Endodermal cell (in vitro differentiated cells): Measurements from ENCODE around the gene PLCL2. TPM values are rescaled to one million over a fixed set of nuclear protein-coding genes. Genes with fewer than 3 reads are reported as not detected.
"Not testable (repeated sequence)": the region's sequence is repeated elsewhere in the genome, so short reads cannot be mapped to it uniquely, and the experiment has no call there.

Experiments
- DNase-seq: peaks from one replicate; pipeline ENCODE4 v3.0.0-alpha.2; 2017
- H3K27ac ChIP-seq: 2 replicates; pipeline ENCODE4 v1.5.1; 2013; ENCODE audit warnings: mild to moderate bottlenecking, low read depth, low read length, moderate library complexity
- H3K27me3 ChIP-seq: 2 replicates; pipeline ENCODE4 v1.6.1; 2013; ENCODE audit warnings: mild to moderate bottlenecking, low read length, moderate library complexity; ENCODE audit not compliant: insufficient read depth, control insufficient read depth, poor library complexity, severe bottlenecking
- H3K36me3 ChIP-seq: 2 replicates; pipeline ENCODE4 v1.7.0; 2013; ENCODE audit warnings: mild to moderate bottlenecking, low read length, moderate library complexity; ENCODE audit not compliant: control insufficient read depth, insufficient read depth
- H3K4me1 ChIP-seq: one replicate; pipeline ENCODE4 v1.7.0; 2013; ENCODE audit warnings: low read length; ENCODE audit not compliant: control insufficient read depth, insufficient read depth
- H3K4me3 ChIP-seq: 2 replicates; pipeline ENCODE4 v1.5.1; 2013; ENCODE audit warnings: mild to moderate bottlenecking, low read length, moderate library complexity
- H3K9ac ChIP-seq: 2 replicates; pipeline ENCODE4 v1.6.1; 2013; ENCODE audit warnings: mild to moderate bottlenecking, low read length, moderate library complexity; ENCODE audit not compliant: poor library complexity, severe bottlenecking; ENCODE audit errors: extremely low read depth
- H3K9me3 ChIP-seq: 2 replicates; pipeline ENCODE4 v1.6.1; 2013; ENCODE audit warnings: mild to moderate bottlenecking, low read length, moderate library complexity; ENCODE audit not compliant: control insufficient read depth
- H3K27ac Mint-ChIP-seq: 2 replicates; pipeline ENCODE4 v1.8.0; 2020; ENCODE audit warnings: mixed read lengths
- H3K27me3 Mint-ChIP-seq: 2 replicates; pipeline ENCODE4 v1.8.0; 2021; ENCODE audit warnings: mild to moderate bottlenecking, mixed read lengths; ENCODE audit not compliant: insufficient read depth
- H3K36me3 Mint-ChIP-seq: 2 replicates; pipeline ENCODE4 v1.8.0; 2020; ENCODE audit warnings: low read depth, mixed read lengths
- H3K4me1 Mint-ChIP-seq: 2 replicates; pipeline ENCODE4 v1.8.0; 2020; ENCODE audit warnings: mixed read lengths
- H3K4me3 Mint-ChIP-seq: 2 replicates; pipeline ENCODE4 v1.8.0; 2020; ENCODE audit warnings: mild to moderate bottlenecking, moderate library complexity, mixed read lengths
- H3K9me3 Mint-ChIP-seq: 2 replicates; pipeline ENCODE4 v1.8.0; 2020; ENCODE audit warnings: mild to moderate bottlenecking, mixed read lengths
- CTCF ChIP-seq: fragments of 200-600 bp; sonication (generic); conservative IDR thresholded peaks from 2 replicates; pipeline ENCODE4 v1.5.0; 2021; ENCODE audit warnings: antibody characterized with exemption, mild to moderate bottlenecking
- WGBS, 2 experiments: methylation state at CpG; one replicate each; pipeline versions ENCODE4 v1.1.5 to v1.1.7; 2013; ENCODE audit warnings: missing lambda C conversion rate in 2 of 2, mixed read lengths in 1 of 2; ENCODE audit not compliant: insufficient coverage in 1 of 2, insufficient read length in 1 of 2; 5-methylcytosine and 5-hydroxymethylcytosine counted together
- total RNA-seq, 2 donors: library from RNA; stranded (reverse); fragmentation: NEBNext Ultra II Directional in 1 of 2; extraction: Animal tissue kit (Norgen Biotek cat#: 25700) in 1 of 2; gene quantifications; 2 replicates in 1 of 2; 3 replicates in 1 of 2; pipeline ENCODE4 v1.2.1, GENCODE V29; 2021

Gene PLCL2
- total RNA-seq, 2 donors from 2014 or later, result 4.2 to 6.9 TPM

GRCh38 chr3:16975083-16975482, 90.3 kb downstream of the PLCL2 start:
- DNase-seq, result no peak
- Histone ChIP-seq H3K4me3 (no peak overlapping the region), H3K27ac (no peak overlapping the region), H3K9me3 (no peaks in the 10 kb centered on the region), H3K9ac (no peak overlapping the region), H3K27me3 (no peaks in the 10 kb centered on the region), H3K36me3 (no peaks in the 10 kb centered on the region), H3K4me1 (no peaks in the 10 kb centered on the region)
- no peak overlapping the region for H3K4me3 Mint-ChIP-seq
- H3K27ac Mint-ChIP-seq, result no peak overlapping the region
- H3K4me1 Mint-ChIP-seq, result no peaks in the 10 kb centered on the region
- 71 to 72% methylated on average over 1 to 3 of the region's 3 CpGs for WGBS, 2 experiments
- no peaks in the 10 kb centered on the region for H3K36me3 Mint-ChIP-seq
- TF ChIP-seq CTCF, result no peak
- peaks cover 7% of the 10 kb centered on the region for H3K27me3 Mint-ChIP-seq
- H3K9me3 Mint-ChIP-seq, result peaks cover 7% of the 10 kb centered on the region

GRCh38 chr3:16978234-16978920, 93.6 kb downstream of the PLCL2 start:
- Mint-ChIP-seq H3K4me3 (no peak overlapping the region), H3K9me3 (peaks cover 18% of the 10 kb centered on the region), H3K27ac (no peak overlapping the region), H3K4me1 (no peaks in the 10 kb centered on the region), H3K36me3 (no peaks in the 10 kb centered on the region), H3K27me3 (peaks cover 10% of the 10 kb centered on the region)
- no peaks in the 10 kb centered on the region for H3K4me1 ChIP-seq
- no peaks in the 10 kb centered on the region for H3K27me3 ChIP-seq
- no peak overlapping the region for H3K9ac ChIP-seq
- no peak for TF ChIP-seq CTCF
- DNase-seq, result no peak
- no peak overlapping the region for H3K27ac ChIP-seq
- H3K4me3 ChIP-seq, result no peak overlapping the region
- H3K36me3 ChIP-seq, result no peaks in the 10 kb centered on the region
- 92 to 93% methylated on average over 2 to 4 of the region's 4 CpGs for WGBS, 2 experiments
- H3K9me3 ChIP-seq, result no peaks in the 10 kb centered on the region

DNA sequence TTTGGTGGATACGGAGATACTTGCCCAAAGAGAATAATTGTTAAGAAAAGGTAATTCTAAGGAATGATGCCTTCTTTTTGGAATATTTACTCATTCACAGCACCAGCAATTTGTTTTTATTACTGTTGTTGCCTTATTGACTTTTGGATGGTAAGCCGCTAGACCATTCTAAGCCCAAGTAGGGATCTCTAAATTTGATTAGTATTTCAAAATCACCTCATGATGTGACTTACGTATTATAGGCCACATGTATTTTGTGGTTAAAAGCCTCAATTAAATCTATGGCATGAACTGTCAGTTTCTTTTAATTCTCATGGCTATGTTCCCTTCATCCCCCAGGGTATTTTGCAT, 94.1 kb downstream of the PLCL2 start:
- Mint-ChIP-seq H3K4me1 (no peaks in the 10 kb centered on the region), H3K27me3 (peaks cover 10% of the 10 kb centered on the region), H3K4me3 (no peak overlapping the region), H3K9me3 (peaks cover 18% of the 10 kb centered on the region), H3K36me3 (no peaks in the 10 kb centered on the region), H3K27ac (no peak overlapping the region)
- no peak for TF ChIP-seq CTCF
- H3K9ac ChIP-seq, result no peak overlapping the region
- WGBS, 2 experiments, result 97 to 100% methylated on average over 2 to 3 of the region's 3 CpGs
- H3K27ac ChIP-seq, result no peak overlapping the region
- no peaks in the 10 kb centered on the region for H3K36me3 ChIP-seq
- no peak for DNase-seq
- no peaks in the 10 kb centered on the region for H3K27me3 ChIP-seq
- H3K4me3 ChIP-seq, result no peak overlapping the region
- H3K9me3 ChIP-seq, result no peaks in the 10 kb centered on the region
- H3K4me1 ChIP-seq, result no peaks in the 10 kb centered on the region

GRCh38 chr3:16979769-16980515, 95.2 kb downstream of the PLCL2 start:
- H3K4me3 Mint-ChIP-seq, H3K27ac Mint-ChIP-seq: not testable (repeated sequence)

GRCh38 chr3:16980526-16980925, 95.8 kb downstream of the PLCL2 start:
- H3K27me3 ChIP-seq, H3K36me3 Mint-ChIP-seq, H3K4me1 Mint-ChIP-seq, H3K36me3 ChIP-seq, H3K27ac Mint-ChIP-seq, H3K4me3 Mint-ChIP-seq, H3K27ac ChIP-seq, H3K9ac ChIP-seq, H3K4me3 ChIP-seq, DNase-seq, H3K4me1 ChIP-seq, H3K9me3 ChIP-seq: not testable (repeated sequence)
- Mint-ChIP-seq H3K27me3 (peaks cover 14% of the 10 kb centered on the region), H3K9me3 (peaks cover 18% of the 10 kb centered on the region)
- WGBS, 2 experiments, result 97 to 100% methylated on average over 1 to 10 of the region's 26 CpGs

More at GRCh38 chr3:16979769-16980515, 95.2 kb downstream of the PLCL2 start:
- 96 to 100% methylated on average over 9 to 33 of the region's 43 CpGs for WGBS, 2 experiments
- Mint-ChIP-seq H3K27me3 (peaks cover 13% of the 10 kb centered on the region), H3K9me3 (peaks cover 18% of the 10 kb centered on the region)
- H3K4me1 Mint-ChIP-seq, H3K27me3 ChIP-seq, H3K9ac ChIP-seq, H3K27ac ChIP-seq, H3K36me3 ChIP-seq, H3K36me3 Mint-ChIP-seq, DNase-seq, H3K4me1 ChIP-seq, H3K4me3 ChIP-seq, H3K9me3 ChIP-seq: not testable (repeated sequence)
